ENCODE results near the gene BAIAP3.
"Not testable (repeated sequence)": the region's sequence is repeated elsewhere in the genome, so short reads cannot be mapped to it uniquely, and the experiment has no call there.

Gene BAIAP3

GRCh38 chr16:1315081-1316032 lies 18.1 kb upstream of the BAIAP3 start:
- no peak for DNase-seq (ENCODE audit: low read depth, low spot score)

- no peak for DNase-seq (ENCODE audit: low read depth, low spot score)
Observed at GRCh38 chr16:1316033-1316405, 17.4 kb upstream of the BAIAP3 start.

GRCh38 chr16:1317479-1318267 lies 15.8 kb upstream of the BAIAP3 start:
- no peak for DNase-seq (ENCODE audit: low read depth, low spot score)

- DNase-seq (ENCODE audit: low read depth, low spot score): no peak
Observed at GRCh38 chr16:1318268-1318545, 15.2 kb upstream of the BAIAP3 start.

- DNase-seq (ENCODE audit: low read depth, low spot score): no peak
Observed at GRCh38 chr16:1319041-1319440, 14.4 kb upstream of the BAIAP3 start.

- DNase-seq (ENCODE audit: low read depth, low spot score): no peak
Observed at GRCh38 chr16:1320097-1320496, 13.3 kb upstream of the BAIAP3 start.

- DNase-seq (ENCODE audit: low read depth, low spot score): no peak
Observed at GRCh38 chr16:1320658-1321240, 12.7 kb upstream of the BAIAP3 start.

- no peak for DNase-seq (ENCODE audit: low read depth, low spot score)
Observed at GRCh38 chr16:1322407-1322806, 11.0 kb upstream of the BAIAP3 start.

- DNase-seq (ENCODE audit: low read depth, low spot score): no peak
Observed at GRCh38 chr16:1323296-1324239, 9.9 kb upstream of the BAIAP3 start.

GRCh38 chr16:1324286-1324826 lies 9.1 kb upstream of the BAIAP3 start:
- DNase-seq (ENCODE audit: low read depth, low spot score): no peak

GRCh38 chr16:1325261-1325660 lies 8.2 kb upstream of the BAIAP3 start:
- no peak for DNase-seq (ENCODE audit: low read depth, low spot score)

- DNase-seq (ENCODE audit: low read depth, low spot score): no peak
Observed at GRCh38 chr16:1325673-1326371, 7.6 kb upstream of the BAIAP3 start.

GRCh38 chr16:1326391-1326790 lies 7.1 kb upstream of the BAIAP3 start:
- DNase-seq (ENCODE audit: low read depth, low spot score): no peak

GRCh38 chr16:1326946-1327618 lies 6.4 kb upstream of the BAIAP3 start:
- DNase-seq (ENCODE audit: low read depth, low spot score): no peak

- peak; percentile 58 for DNase-seq (ENCODE audit: low read depth, low spot score)
Observed at GRCh38 chr16:1327619-1327947, 5.9 kb upstream of the BAIAP3 start.

GRCh38 chr16:1328136-1328535 lies 5.3 kb upstream of the BAIAP3 start:
- not testable (repeated sequence) for DNase-seq (ENCODE audit: low read depth, low spot score)

GRCh38 chr16:1328961-1329360 lies 4.5 kb upstream of the BAIAP3 start:
- DNase-seq (ENCODE audit: low read depth, low spot score): not testable (repeated sequence)

- peak; percentile 91 for DNase-seq (ENCODE audit: low read depth, low spot score)
Observed at GRCh38 chr16:1330260-1330914, 3.1 kb upstream of the BAIAP3 start.

- no peak for DNase-seq (ENCODE audit: low read depth, low spot score)
Observed at GRCh38 chr16:1330931-1331711, 2.3 kb upstream of the BAIAP3 start.
